HCT116 (cell line): Measurements from ENCODE around the gene MRGPRX4. TPM values are rescaled to one million over a fixed set of nuclear protein-coding genes. Genes with fewer than 3 reads are reported as not detected.

ENCODE experiments used
- ATAC-seq: fragments of 200-7000 bp; cut with Tn5 transposase; 2 replicates; pipeline ENCODE4 v1.9.1; 2020; ENCODE audit warnings: mild to moderate bottlenecking, moderate library complexity
- BruUV-seq: library from RNA; stranded (reverse); fragments of 400-500 nt; replicated peaks from 2 replicates; lab custom pipeline; 2021; lab: Mats Ljungman, UMichigan
- CTCF ChIA-PET: fragments of 300-600 bp; sonication (Branson Sonifier 250); formaldehyde crosslinking; loops from one replicate; lab custom pipeline; 2021; ENCODE audit warnings: antibody characterized with exemption; lab: Charles Lee
- POLR2A ChIA-PET: fragments of 300-600, 350-600 bp; sonication (Branson Sonifier 250); formaldehyde crosslinking; loops from one replicate; lab custom pipeline; 2021; ENCODE audit warnings: antibody characterized with exemption; lab: Charles Lee
- RAD21 ChIA-PET, 2 experiments: fragments of 300-600 bp; sonication (Branson Sonifier 250); formaldehyde crosslinking; loops; one replicate each; lab custom pipeline; 2023; ENCODE audit warnings: low total read pairs in 2 of 2; ENCODE audit not compliant: uncharacterized antibody in 2 of 2, unreplicated experiment in 2 of 2, low non-redundant PET in 1 of 2; lab: Charles Lee
- DNase-seq: peaks from one replicate; pipeline ENCODE4 v3.0.0-alpha.2; 2010; ENCODE audit warnings: low read depth, low spot score
- H2AFZ ChIP-seq: fragments of 200-600 bp; shearing (Covaris generic), sonication (generic); 2 replicates; pipeline ENCODE4 v1.6.1; 2017; ENCODE audit warnings: low read depth, mixed run types, mixed read lengths, antibody characterized with exemption, low read length; ENCODE audit not compliant: poor library complexity, severe bottlenecking
- H3K27ac ChIP-seq: 2 replicates; pipeline ENCODE4 v1.5.1; 2012; ENCODE audit warnings: low read depth, low read length
- H3K27me3 ChIP-seq: fragments of 200-600 bp; sonication (generic); 2 replicates; pipeline ENCODE4 v1.6.1; 2016; ENCODE audit warnings: mixed run types, low read length, mixed read lengths; ENCODE audit not compliant: insufficient read depth
- H3K36me3 ChIP-seq, 2 experiments: fragments of 200-500 bp in 1 of 2; fragments of 200-600 bp in 1 of 2; sonication (Bioruptor generic) in 1 of 2; sonication (generic) in 1 of 2; 2 replicates each; pipeline versions ENCODE4 v1.5.1 to v1.6.1; 2014 to 2016; ENCODE audit warnings: low read length in 2 of 2, inconsistent platforms in 1 of 2, mixed read lengths in 1 of 2, mixed run types in 1 of 2; ENCODE audit not compliant: insufficient read depth in 2 of 2, control insufficient read depth in 1 of 2
- H3K4me1 ChIP-seq, 2 experiments: fragments of 200-600 bp in 1 of 2; sonication (generic) in 1 of 2; 2 replicates each; pipeline versions ENCODE4 v1.5.1 to v1.6.1; 2012 to 2017; ENCODE audit warnings: low read length in 2 of 2, inconsistent platforms in 1 of 2, mild to moderate bottlenecking in 1 of 2, mixed read lengths in 1 of 2, mixed run types in 1 of 2, moderate library complexity in 1 of 2; ENCODE audit not compliant: insufficient read depth in 2 of 2, control insufficient read depth in 1 of 2
- H3K4me2 ChIP-seq: fragments of 200-600 bp; sonication (generic); 2 replicates; pipeline ENCODE4 v1.6.1; 2017; ENCODE audit warnings: mixed run types, low read length, mixed read lengths
- H3K4me3 ChIP-seq, 2 experiments: fragments of 200-600 bp in 1 of 2; sonication (generic) in 1 of 2; replicated peaks in 1 of 2; 2 replicates each; pipeline ENCODE4 v1.5.1; 2011 to 2016; ENCODE audit warnings: low read length in 2 of 2, control low read depth in 1 of 2, low read depth in 1 of 2, mild to moderate bottlenecking in 1 of 2, mixed read lengths in 1 of 2, mixed run types in 1 of 2
- H3K79me2 ChIP-seq: fragments of 200-600 bp; sonication (generic); 2 replicates; pipeline ENCODE4 v1.6.1; 2017; ENCODE audit warnings: mild to moderate bottlenecking, mixed run types, low read length, moderate library complexity, mixed read lengths; ENCODE audit not compliant: insufficient read depth
- H3K9ac ChIP-seq: fragments of 200-600 bp; sonication (generic); 2 replicates; pipeline ENCODE4 v1.6.1; 2016; ENCODE audit warnings: low read length, mixed read lengths
- H3K9me2 ChIP-seq: fragments of 200-600 bp; sonication (generic), shearing (Covaris generic); 2 replicates; pipeline ENCODE4 v1.6.1; 2017; ENCODE audit warnings: mixed run types, mild to moderate bottlenecking, moderate library complexity; ENCODE audit not compliant: insufficient read depth
- H3K9me3 ChIP-seq, 2 experiments: fragments of 200-500 bp in 1 of 2; fragments of 200-600 bp in 1 of 2; sonication (Bioruptor generic) in 1 of 2; sonication (generic) in 1 of 2; 2 replicates each; pipeline ENCODE4 v1.6.1; 2014 to 2017; ENCODE audit warnings: low read length in 2 of 2, mixed read lengths in 2 of 2, inconsistent platforms in 1 of 2, low read depth in 1 of 2, mild to moderate bottlenecking in 1 of 2, mixed run types in 1 of 2, moderate library complexity in 1 of 2; ENCODE audit not compliant: control insufficient read depth in 1 of 2, insufficient read depth in 1 of 2
- H4K20me1 ChIP-seq: fragments of 200-600 bp; sonication (generic), shearing (Covaris generic); 2 replicates; pipeline ENCODE4 v1.6.1; 2017; ENCODE audit warnings: mixed run types, mild to moderate bottlenecking, moderate library complexity; ENCODE audit not compliant: insufficient read depth
- ATF3 ChIP-seq: IDR thresholded peaks from 2 replicates; pipeline ENCODE4 v1.6.1; 2012
- CBX3 ChIP-seq: IDR thresholded peaks from 2 replicates; pipeline ENCODE4 v1.6.1; 2012; ENCODE audit warnings: low read depth
- CEBPB ChIP-seq: IDR thresholded peaks from 2 replicates; pipeline ENCODE4 v1.6.1; 2012; ENCODE audit warnings: low read depth
- EGR1 ChIP-seq: IDR thresholded peaks from 2 replicates; pipeline ENCODE4 v1.6.1; 2012; ENCODE audit warnings: low read depth
- ELF1 ChIP-seq: IDR thresholded peaks from 2 replicates; pipeline ENCODE4 v1.6.1; 2012; ENCODE audit warnings: low read depth, borderline replicate concordance
- FOSL1 ChIP-seq: IDR thresholded peaks from 2 replicates; pipeline ENCODE4 v1.6.1; 2012; ENCODE audit warnings: low read depth
- JUND ChIP-seq: IDR thresholded peaks from 2 replicates; pipeline ENCODE4 v1.6.1; 2012
- POLR2A ChIP-seq: IDR thresholded peaks from 2 replicates; pipeline ENCODE4 v1.7.0; 2011; ENCODE audit warnings: borderline replicate concordance; ENCODE audit not compliant: insufficient read depth, insufficient read length; ENCODE audit errors: extremely low read depth
- RAD21 ChIP-seq: IDR thresholded peaks from 2 replicates; pipeline ENCODE4 v1.6.1; 2012; ENCODE audit warnings: low read depth, mild to moderate bottlenecking
- SIN3A ChIP-seq: IDR thresholded peaks from 2 replicates; pipeline ENCODE4 v1.6.1; 2012; ENCODE audit warnings: low read depth
- SP1 ChIP-seq: IDR thresholded peaks from 2 replicates; pipeline ENCODE4 v1.6.1; 2012; ENCODE audit warnings: low read depth
- SRF ChIP-seq: IDR thresholded peaks from 2 replicates; pipeline ENCODE4 v1.6.1; 2012; ENCODE audit warnings: low read depth
- TCF7L2 ChIP-seq: IDR thresholded peaks from 2 replicates; pipeline ENCODE4 v1.7.0; 2011; ENCODE audit warnings: borderline replicate concordance, inconsistent platforms; ENCODE audit not compliant: insufficient read depth, insufficient read length; ENCODE audit errors: extremely low read depth
- YY1 ChIP-seq: IDR thresholded peaks from 2 replicates; pipeline ENCODE4 v1.6.1; 2011; ENCODE audit warnings: low read length, low read depth, moderate library complexity, mild to moderate bottlenecking; ENCODE audit not compliant: insufficient replicate concordance; ENCODE audit errors: extremely low read depth
- ZBTB33 ChIP-seq: IDR thresholded peaks from 2 replicates; pipeline ENCODE4 v1.6.1; 2011; ENCODE audit warnings: mild to moderate bottlenecking, low read length, moderate library complexity; ENCODE audit not compliant: insufficient replicate concordance; ENCODE audit errors: extremely low read depth
- ZFX ChIP-seq: fragments of 450-650 bp; IDR thresholded peaks from 2 replicates; pipeline ENCODE4 v1.6.1; 2017
- intact Hi-C: fragments of 100-400 bp; cut with micrococcal nuclease; formaldehyde crosslinking; loops from 2 replicates; pipeline ENCODE4 v1.10.0; 2022
- total RNA-seq: library from RNA; stranded (reverse); gene quantifications from one replicate; pipeline ENCODE4 v1.2.1, GENCODE V29; 2021; ENCODE audit not compliant: unreplicated experiment
- TF ChIP-seq, protein P1 (sequence below): IDR thresholded peaks from 2 replicates; pipeline ENCODE4 v1.6.1; 2012
- TF ChIP-seq, protein P2 (sequence below), 3 experiments: fragments of 200-600 bp in 1 of 3; sonication (generic) in 1 of 3; IDR thresholded peaks in 2 of 3; conservative IDR thresholded peaks in 1 of 3; 2 replicates each; pipeline ENCODE4 v1.5.1; 2012 to 2017; ENCODE audit warnings: low read depth in 2 of 3, low read length in 2 of 3, antibody characterized with exemption in 1 of 3, borderline replicate concordance in 1 of 3, control low read depth in 1 of 3, mild to moderate bottlenecking in 1 of 3, mixed read lengths in 1 of 3, mixed run types in 1 of 3, moderate library complexity in 1 of 3; ENCODE audit not compliant: insufficient read depth in 1 of 3
- TF ChIP-seq, protein P3 (sequence below): IDR thresholded peaks from 2 replicates; pipeline ENCODE4 v1.6.1; 2012; ENCODE audit warnings: low read depth

MRGPRX4 gene
- total RNA-seq, 1 experiment from 2014 or later, result not detected

GRCh38 chr11:18140145-18140544 lies 32.5 kb upstream of the MRGPRX4 start:
- TF ChIP-seq CEBPB (no peak), TCF7L2 (no peak), JUND (no peak), SP1 (no peak), FOSL1 (no peak), ZFX (no peak), SRF (no peak), RAD21 (no peak), SIN3A (no peak), ZBTB33 (no peak), POLR2A (no peak), EGR1 (no peak), ELF1 (no peak), YY1 (no peak), CBX3 (no peak), ATF3 (no peak)
- TF ChIP-seq, protein P1, sequence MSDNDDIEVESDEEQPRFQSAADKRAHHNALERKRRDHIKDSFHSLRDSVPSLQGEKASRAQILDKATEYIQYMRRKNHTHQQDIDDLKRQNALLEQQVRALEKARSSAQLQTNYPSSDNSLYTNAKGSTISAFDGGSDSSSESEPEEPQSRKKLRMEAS, result no peak
- TF ChIP-seq, protein P2, sequence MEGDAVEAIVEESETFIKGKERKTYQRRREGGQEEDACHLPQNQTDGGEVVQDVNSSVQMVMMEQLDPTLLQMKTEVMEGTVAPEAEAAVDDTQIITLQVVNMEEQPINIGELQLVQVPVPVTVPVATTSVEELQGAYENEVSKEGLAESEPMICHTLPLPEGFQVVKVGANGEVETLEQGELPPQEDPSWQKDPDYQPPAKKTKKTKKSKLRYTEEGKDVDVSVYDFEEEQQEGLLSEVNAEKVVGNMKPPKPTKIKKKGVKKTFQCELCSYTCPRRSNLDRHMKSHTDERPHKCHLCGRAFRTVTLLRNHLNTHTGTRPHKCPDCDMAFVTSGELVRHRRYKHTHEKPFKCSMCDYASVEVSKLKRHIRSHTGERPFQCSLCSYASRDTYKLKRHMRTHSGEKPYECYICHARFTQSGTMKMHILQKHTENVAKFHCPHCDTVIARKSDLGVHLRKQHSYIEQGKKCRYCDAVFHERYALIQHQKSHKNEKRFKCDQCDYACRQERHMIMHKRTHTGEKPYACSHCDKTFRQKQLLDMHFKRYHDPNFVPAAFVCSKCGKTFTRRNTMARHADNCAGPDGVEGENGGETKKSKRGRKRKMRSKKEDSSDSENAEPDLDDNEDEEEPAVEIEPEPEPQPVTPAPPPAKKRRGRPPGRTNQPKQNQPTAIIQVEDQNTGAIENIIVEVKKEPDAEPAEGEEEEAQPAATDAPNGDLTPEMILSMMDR (IDR thresholded peaks at IDR 0.05 in 2 of 3, conservative IDR thresholded peaks at IDR 0.05 in 1 of 3; ENCODE audit: borderline replicate concordance in 1 of 3, insufficient read depth in 1 of 3, low read depth in 2 of 3, low read length in 2 of 3), result no peak
- TF ChIP-seq, protein P3, sequence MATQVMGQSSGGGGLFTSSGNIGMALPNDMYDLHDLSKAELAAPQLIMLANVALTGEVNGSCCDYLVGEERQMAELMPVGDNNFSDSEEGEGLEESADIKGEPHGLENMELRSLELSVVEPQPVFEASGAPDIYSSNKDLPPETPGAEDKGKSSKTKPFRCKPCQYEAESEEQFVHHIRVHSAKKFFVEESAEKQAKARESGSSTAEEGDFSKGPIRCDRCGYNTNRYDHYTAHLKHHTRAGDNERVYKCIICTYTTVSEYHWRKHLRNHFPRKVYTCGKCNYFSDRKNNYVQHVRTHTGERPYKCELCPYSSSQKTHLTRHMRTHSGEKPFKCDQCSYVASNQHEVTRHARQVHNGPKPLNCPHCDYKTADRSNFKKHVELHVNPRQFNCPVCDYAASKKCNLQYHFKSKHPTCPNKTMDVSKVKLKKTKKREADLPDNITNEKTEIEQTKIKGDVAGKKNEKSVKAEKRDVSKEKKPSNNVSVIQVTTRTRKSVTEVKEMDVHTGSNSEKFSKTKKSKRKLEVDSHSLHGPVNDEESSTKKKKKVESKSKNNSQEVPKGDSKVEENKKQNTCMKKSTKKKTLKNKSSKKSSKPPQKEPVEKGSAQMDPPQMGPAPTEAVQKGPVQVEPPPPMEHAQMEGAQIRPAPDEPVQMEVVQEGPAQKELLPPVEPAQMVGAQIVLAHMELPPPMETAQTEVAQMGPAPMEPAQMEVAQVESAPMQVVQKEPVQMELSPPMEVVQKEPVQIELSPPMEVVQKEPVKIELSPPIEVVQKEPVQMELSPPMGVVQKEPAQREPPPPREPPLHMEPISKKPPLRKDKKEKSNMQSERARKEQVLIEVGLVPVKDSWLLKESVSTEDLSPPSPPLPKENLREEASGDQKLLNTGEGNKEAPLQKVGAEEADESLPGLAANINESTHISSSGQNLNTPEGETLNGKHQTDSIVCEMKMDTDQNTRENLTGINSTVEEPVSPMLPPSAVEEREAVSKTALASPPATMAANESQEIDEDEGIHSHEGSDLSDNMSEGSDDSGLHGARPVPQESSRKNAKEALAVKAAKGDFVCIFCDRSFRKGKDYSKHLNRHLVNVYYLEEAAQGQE, result no peak
- TF ChIP-seq, all 23 proteins: peak for 0
- DNase-seq (no peak), ATAC-seq (no peak)
- Histone ChIP-seq H3K9ac (no peak overlapping the region), H2AFZ (no peak overlapping the region), H3K9me2 (no peaks in the 10 kb centered on the region), H3K79me2 (no peaks in the 10 kb centered on the region), H4K20me1 (no peaks in the 10 kb centered on the region), H3K4me1 (peaks cover 0 to 11% of the 10 kb centered on the region in 2 experiments; a peak in 2 of 4 replicates), H3K9me3 (no peaks in the 10 kb centered on the region), H3K4me3 (no peak overlapping the region), H3K27ac (no peak overlapping the region), H3K36me3 (no peaks in the 10 kb centered on the region), H3K27me3 (0 out of 2 replicates have a peak, but pooled peaks cover 3% of the 10 kb centered on the region), H3K4me2 (no peak overlapping the region)
- ChIA-PET RAD21 (no interaction called here), CTCF (interaction anchor here (1.0 kb wide), 1 partner anchor 64 kb away, joined by 3 read pairs; no protein-coding TSS in a partner anchor), POLR2A (no interaction called here)
- intact Hi-C loops, result no loop called here
- no TSS peak for BruUV-seq
